ENCODE measurements around the gene ARMC6. TPM values are rescaled to one million over a fixed set of nuclear protein-coding genes. Genes with fewer than 3 reads are reported as not detected.

The ARMC6 gene
- total RNA-seq, 2 experiments from 2014 or later, result 63.9 to 104 TPM

DNA sequence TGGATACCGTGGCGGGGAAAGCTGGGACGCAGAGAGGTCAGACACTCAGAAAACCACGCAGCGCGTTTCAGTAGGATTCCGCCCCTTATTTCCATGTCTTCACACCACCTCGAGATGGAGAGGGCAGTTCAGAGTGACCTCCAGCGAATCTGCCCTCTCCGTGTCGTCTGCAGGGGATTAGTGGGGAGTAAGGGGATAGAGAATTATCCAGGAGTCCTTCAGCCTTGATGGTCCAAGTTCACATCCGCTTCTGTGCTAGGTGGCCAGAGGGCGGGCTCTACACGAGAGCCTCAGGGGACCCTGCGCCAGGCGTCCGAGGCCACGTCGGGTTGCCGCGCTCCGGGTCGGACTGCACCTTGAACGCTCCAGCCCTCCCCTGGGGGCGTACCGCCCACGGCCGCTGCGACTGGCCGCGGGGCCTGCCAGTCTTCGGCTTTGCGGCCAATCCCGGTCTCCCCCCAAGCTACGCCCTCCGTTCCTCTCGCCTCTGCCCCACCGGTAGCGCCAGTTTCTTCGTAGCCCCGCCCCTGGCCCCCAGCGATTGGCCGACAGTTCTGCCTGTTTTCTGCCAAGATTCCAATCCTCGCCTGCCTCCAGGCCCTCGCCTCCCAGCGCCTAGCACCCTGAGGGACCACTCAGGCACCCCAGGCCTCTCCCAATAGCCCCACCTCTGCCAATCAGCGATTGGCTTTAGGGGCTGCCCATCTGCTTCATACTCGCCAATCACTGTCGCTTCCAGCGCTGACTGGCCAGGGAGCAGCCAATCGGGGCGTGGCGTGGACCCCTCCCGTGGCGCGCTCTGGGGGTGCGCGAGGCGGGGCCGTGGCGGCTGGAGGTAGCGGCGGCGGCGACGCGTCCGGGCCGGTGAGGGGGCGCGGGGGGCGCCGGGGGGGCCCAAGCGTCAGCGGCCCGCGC is 30.0 kb downstream of the ARMC6 start, which contains the start of gene SLC25A42:
TSS of gene SLC25A42 (plus strand) at position 812 of the 915 bp plus-strand sequence. CDS start 32,131 bp downstream, outside the sequence.
- TF ChIP-seq, protein P1, sequence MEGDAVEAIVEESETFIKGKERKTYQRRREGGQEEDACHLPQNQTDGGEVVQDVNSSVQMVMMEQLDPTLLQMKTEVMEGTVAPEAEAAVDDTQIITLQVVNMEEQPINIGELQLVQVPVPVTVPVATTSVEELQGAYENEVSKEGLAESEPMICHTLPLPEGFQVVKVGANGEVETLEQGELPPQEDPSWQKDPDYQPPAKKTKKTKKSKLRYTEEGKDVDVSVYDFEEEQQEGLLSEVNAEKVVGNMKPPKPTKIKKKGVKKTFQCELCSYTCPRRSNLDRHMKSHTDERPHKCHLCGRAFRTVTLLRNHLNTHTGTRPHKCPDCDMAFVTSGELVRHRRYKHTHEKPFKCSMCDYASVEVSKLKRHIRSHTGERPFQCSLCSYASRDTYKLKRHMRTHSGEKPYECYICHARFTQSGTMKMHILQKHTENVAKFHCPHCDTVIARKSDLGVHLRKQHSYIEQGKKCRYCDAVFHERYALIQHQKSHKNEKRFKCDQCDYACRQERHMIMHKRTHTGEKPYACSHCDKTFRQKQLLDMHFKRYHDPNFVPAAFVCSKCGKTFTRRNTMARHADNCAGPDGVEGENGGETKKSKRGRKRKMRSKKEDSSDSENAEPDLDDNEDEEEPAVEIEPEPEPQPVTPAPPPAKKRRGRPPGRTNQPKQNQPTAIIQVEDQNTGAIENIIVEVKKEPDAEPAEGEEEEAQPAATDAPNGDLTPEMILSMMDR (conservative IDR thresholded peaks at IDR 0.05; ENCODE audit: low read length), result no peak
- no peak for TF ChIP-seq EZH2phosphoT487 (IDR thresholded peaks at IDR 0.05; ENCODE audit: borderline replicate concordance, low read depth, low read length)
- Histone ChIP-seq H3K36me3 (ENCODE audit: insufficient read depth, low read length) (peaks cover 26% of the 10 kb centered on the region; the same call in 1 of the 2 replicates), H3K4me3 (ENCODE audit: low read depth, low read length, poor library complexity, severe bottlenecking) (peak within 1 kb of the TSS; percentile 82), H2AFZ (ENCODE audit: low read length) (peak within 1 kb of the TSS; percentile 44; the same call in 1 of the 2 replicates), H3K4me2 (ENCODE audit: low read length) (peak within 1 kb of the TSS; percentile 88), H3K9me2 (ENCODE audit: insufficient read depth, low read length) (no peaks in the 10 kb centered on the region), H3K4me1 (ENCODE audit: insufficient read depth, low read length, poor library complexity, severe bottlenecking) (peaks cover 33% of the 10 kb centered on the region), H3K9me3 (ENCODE audit: low read length) (no peaks in the 10 kb centered on the region), H3K79me2 (ENCODE audit: insufficient read depth, low read depth, low read length) (peaks cover 17% of the 10 kb centered on the region; the same call in 1 of the 2 replicates), H4K20me1 (ENCODE audit: insufficient read depth, low read length) (no peaks in the 10 kb centered on the region), H3K27ac (ENCODE audit: low read depth, low read length, poor library complexity, severe bottlenecking) (peak within 1 kb of the TSS; percentile 58)
- intact Hi-C loops (cut with micrococcal nuclease; ENCODE audit: unreplicated experiment), result loop anchor here (2.0 to 10.0 kb wide), 4 partner anchors 54 to 261 kb away; partner anchors contain the start of genes MAU2, SUGP1 and TMEM161A
- peak; percentile 99 for DNase-seq (ENCODE audit: low spot score)
- POLR2A ChIA-PET, result interaction anchor here (0.5 to 0.8 kb wide), 3 partner anchors 25 to 147 kb away, joined by 3 to 4 read pairs (median 3); partner anchors contain the start of gene MEF2B
- BruUV-seq (replicated peaks), result no TSS peak
- CTCF ChIA-PET (ENCODE audit: unreplicated experiment), result no interaction called here

DNA sequence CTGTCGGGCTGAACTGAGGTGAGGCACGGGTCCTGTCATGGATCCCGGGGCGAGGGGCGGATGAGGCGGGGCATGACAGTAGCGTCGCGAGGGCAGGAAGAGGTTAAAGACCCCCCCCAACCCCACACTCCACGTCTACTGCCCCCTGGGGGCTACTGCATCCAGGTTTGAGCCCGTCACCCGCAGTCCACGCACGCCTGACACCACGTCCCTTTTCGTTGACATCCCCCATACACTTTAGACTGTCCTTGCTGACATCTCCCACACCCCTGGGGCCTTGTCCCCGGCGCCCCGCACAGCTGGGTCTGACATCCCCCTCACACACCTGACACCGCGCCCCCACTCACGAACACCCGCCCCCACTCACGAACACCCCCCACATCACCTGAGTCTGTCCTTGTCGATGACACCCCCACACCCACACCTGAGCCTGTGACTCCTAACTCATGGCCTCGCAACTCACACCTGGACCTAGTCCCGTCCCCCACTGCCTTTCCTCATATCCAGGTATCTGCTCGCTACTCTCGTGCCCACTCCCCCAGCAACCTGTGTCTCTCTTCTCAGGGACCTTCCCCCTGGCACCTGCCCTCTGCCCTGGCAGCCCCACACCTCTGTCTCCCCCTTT is 30.8 kb downstream of the ARMC6 start:
- DNase-seq (ENCODE audit: low spot score), result peak; percentile 78
- POLR2A ChIA-PET, result no interaction called here
- Histone ChIP-seq H3K4me3 (ENCODE audit: low read depth, low read length, poor library complexity, severe bottlenecking) (peak overlapping the region; percentile 82), H3K9me2 (ENCODE audit: insufficient read depth, low read length) (no peaks in the 10 kb centered on the region), H3K79me2 (ENCODE audit: insufficient read depth, low read depth, low read length) (peaks cover 17% of the 10 kb centered on the region; the same call in 1 of the 2 replicates), H4K20me1 (ENCODE audit: insufficient read depth, low read length) (no peaks in the 10 kb centered on the region), H3K4me2 (ENCODE audit: low read length) (peak overlapping the region; percentile 88), H2AFZ (ENCODE audit: low read length) (peak overlapping the region; percentile 44; the same call in 1 of the 2 replicates), H3K4me1 (ENCODE audit: insufficient read depth, low read length, poor library complexity, severe bottlenecking) (peaks cover 39% of the 10 kb centered on the region), H3K27ac (ENCODE audit: low read depth, low read length, poor library complexity, severe bottlenecking) (peak overlapping the region; percentile 58), H3K36me3 (ENCODE audit: insufficient read depth, low read length) (peaks cover 20% of the 10 kb centered on the region; the same call in 1 of the 2 replicates), H3K9me3 (ENCODE audit: low read length) (no peaks in the 10 kb centered on the region)
- TF ChIP-seq EZH2phosphoT487 (IDR thresholded peaks at IDR 0.05; ENCODE audit: borderline replicate concordance, low read depth, low read length), result no peak
- TF ChIP-seq, protein P1 (conservative IDR thresholded peaks at IDR 0.05; ENCODE audit: low read length), result peak; percentile 60
- CTCF ChIA-PET (ENCODE audit: unreplicated experiment), result no interaction called here
- BruUV-seq (replicated peaks), result no TSS peak
- intact Hi-C loops (cut with micrococcal nuclease; ENCODE audit: unreplicated experiment), result loop anchor here (2.0 to 10.0 kb wide), 4 partner anchors 53 to 261 kb away; partner anchors contain the start of genes MAU2, SUGP1 and TMEM161A

Data from OCI-LY7 (cell line).